Liver (tissue), 9 donors: ENCODE results near the gene TCF19. TPM values are rescaled to one million over a fixed set of nuclear protein-coding genes. Genes with fewer than 3 reads are reported as not detected.
"Not testable (repeated sequence)": the region's sequence is repeated elsewhere in the genome, so short reads cannot be mapped to it uniquely, and the experiment has no call there.

Experiments
- DNase-seq: peaks from one replicate; pipeline ENCODE4 v3.0.0-alpha.2; 2017; ENCODE audit warnings: low spot score
- H3K27ac ChIP-seq, 2 donors: one replicate each; pipeline ENCODE4 v1.7.0; 2013; ENCODE audit warnings: inconsistent platforms in 2 of 2, low read length in 2 of 2, control low read depth in 1 of 2, low read depth in 1 of 2, mild to moderate bottlenecking in 1 of 2
- H3K27me3 ChIP-seq, 4 donors: one replicate each; pipeline versions ENCODE4 v1.6.1 to v1.7.0; 2013; ENCODE audit warnings: low read length in 3 of 4, inconsistent platforms in 1 of 4, mild to moderate bottlenecking in 1 of 4, moderate library complexity in 1 of 4; ENCODE audit not compliant: control insufficient read depth in 4 of 4, insufficient read depth in 4 of 4
- H3K36me3 ChIP-seq, 4 donors: one replicate each; pipeline versions ENCODE4 v1.6.1 to v1.7.0; 2013; ENCODE audit warnings: low read length in 3 of 4, mild to moderate bottlenecking in 3 of 4, low read depth in 1 of 4, moderate library complexity in 1 of 4; ENCODE audit not compliant: control insufficient read depth in 4 of 4, insufficient read depth in 3 of 4
- H3K4me1 ChIP-seq, 4 donors: one replicate each; pipeline versions ENCODE4 v1.6.1 to v1.7.0; 2013; ENCODE audit warnings: low read length in 3 of 4, mild to moderate bottlenecking in 3 of 4, moderate library complexity in 1 of 4; ENCODE audit not compliant: control insufficient read depth in 4 of 4, insufficient read depth in 4 of 4
- H3K4me3 ChIP-seq, 3 donors: one replicate each; pipeline versions ENCODE4 v1.6.1 to v1.7.0; 2013; ENCODE audit warnings: low read length in 3 of 3, control low read depth in 1 of 3, low read depth in 1 of 3, mild to moderate bottlenecking in 1 of 3
- H3K9ac ChIP-seq, 2 donors: one replicate each; pipeline ENCODE4 v1.7.0; 2013; ENCODE audit warnings: low read length in 2 of 2, mild to moderate bottlenecking in 2 of 2, moderate library complexity in 2 of 2, control low read depth in 1 of 2, low read depth in 1 of 2
- H3K9me3 ChIP-seq, 4 donors: one replicate each; pipeline versions ENCODE4 v1.6.1 to v1.7.0; 2013; ENCODE audit warnings: low read length in 3 of 4; ENCODE audit not compliant: control insufficient read depth in 4 of 4
- ATF3 ChIP-seq: IDR thresholded peaks from 2 replicates; pipeline ENCODE4 v1.6.1; 2016; ENCODE audit warnings: antibody characterized with exemption
- FOXA1 ChIP-seq: IDR thresholded peaks from 2 replicates; pipeline ENCODE4 v1.6.1; 2016; ENCODE audit warnings: antibody characterized with exemption
- FOXA2 ChIP-seq: IDR thresholded peaks from 2 replicates; pipeline ENCODE4 v1.6.1; 2016; ENCODE audit warnings: antibody characterized with exemption
- HNF4A ChIP-seq, 2 donors: conservative IDR thresholded peaks; 2 replicates each; pipeline ENCODE4 v1.6.1; 2016; ENCODE audit warnings: antibody characterized with exemption in 2 of 2, mild to moderate bottlenecking in 2 of 2
- HNF4G ChIP-seq: IDR thresholded peaks from 2 replicates; pipeline ENCODE4 v1.6.1; 2016; ENCODE audit warnings: antibody characterized with exemption
- JUND ChIP-seq, 2 donors: IDR thresholded peaks; 2 replicates each; pipeline ENCODE4 v1.6.1; 2016; ENCODE audit warnings: antibody characterized with exemption in 2 of 2
- NR2F2 ChIP-seq: IDR thresholded peaks from 2 replicates; pipeline ENCODE4 v1.6.1; 2016; ENCODE audit warnings: antibody characterized with exemption
- RAD21 ChIP-seq, 2 donors: IDR thresholded peaks; 2 replicates each; pipeline ENCODE4 v1.6.1; 2016; ENCODE audit warnings: antibody characterized with exemption in 2 of 2, mild to moderate bottlenecking in 2 of 2
- RXRA ChIP-seq, 2 donors: IDR thresholded peaks; 2 replicates each; pipeline ENCODE4 v1.6.1; 2017 to 2018; ENCODE audit warnings: antibody characterized with exemption in 2 of 2, mild to moderate bottlenecking in 1 of 2
- SP1 ChIP-seq: IDR thresholded peaks from 2 replicates; pipeline ENCODE4 v1.6.1; 2018; ENCODE audit warnings: antibody characterized with exemption, mild to moderate bottlenecking
- TAF1 ChIP-seq: conservative IDR thresholded peaks from 2 replicates; pipeline ENCODE4 v1.6.1; 2016; ENCODE audit warnings: antibody characterized with exemption, mild to moderate bottlenecking
- YY1 ChIP-seq: IDR thresholded peaks from 2 replicates; pipeline ENCODE4 v1.6.1; 2016; ENCODE audit warnings: antibody characterized with exemption, mild to moderate bottlenecking
- WGBS: extraction: QIAGEN DNeasy Blood & Tissue Kit; methylation state at CpG from one replicate; pipeline ENCODE4 v1.1.7; 2013; 5-methylcytosine and 5-hydroxymethylcytosine counted together
- polyA plus RNA-seq, 2 donors: library from polyadenylated mRNA; stranded (reverse) in 1 of 2; unstranded in 1 of 2; fragments of 200-250 nt in 1 of 2; fragments of >200 nt in 1 of 2; fragmentation: Nextera tagmentation in 1 of 2; extraction: Ambion mirVana in 1 of 2; gene quantifications; one replicate each; pipeline versions ENCODE4 v1.2.1 to v1.2.3, GENCODE V29; 2013 to 2015
- total RNA-seq, 2 donors: library from RNA; depleted of rRNA; stranded (reverse); fragments of >200 nt; gene quantifications; one replicate each; pipeline ENCODE4 v1.2.3, GENCODE V29; 2014
- TF ChIP-seq, protein P1 (sequence below): IDR thresholded peaks from 2 replicates; pipeline ENCODE4 v1.6.1; 2016; ENCODE audit warnings: antibody characterized with exemption
- TF ChIP-seq, protein P2 (sequence below): IDR thresholded peaks from 2 replicates; pipeline ENCODE4 v1.6.1; 2016; ENCODE audit warnings: antibody characterized with exemption
- TF ChIP-seq, protein P3 (sequence below): fragments of 150-350 bp; IDR thresholded peaks from 2 replicates; pipeline ENCODE4 v1.5.1; 2017; ENCODE audit warnings: improper control_type of control experiment, low read depth, low read length; ENCODE audit not compliant: missing input control
- TF ChIP-seq, protein P4 (sequence below): IDR thresholded peaks from 2 replicates; pipeline ENCODE4 v1.6.1; 2016; ENCODE audit warnings: antibody characterized with exemption, mild to moderate bottlenecking
- donor health status: healthy.
- donor health status: healthy.
- donor health status: healthy.
- donor health status: healthy.
- donor health status: healthy.

TCF19 gene
- total and polyA plus RNA-seq, 4 donors: 0.63 to 16.8 (median 2.0) TPM

DNA sequence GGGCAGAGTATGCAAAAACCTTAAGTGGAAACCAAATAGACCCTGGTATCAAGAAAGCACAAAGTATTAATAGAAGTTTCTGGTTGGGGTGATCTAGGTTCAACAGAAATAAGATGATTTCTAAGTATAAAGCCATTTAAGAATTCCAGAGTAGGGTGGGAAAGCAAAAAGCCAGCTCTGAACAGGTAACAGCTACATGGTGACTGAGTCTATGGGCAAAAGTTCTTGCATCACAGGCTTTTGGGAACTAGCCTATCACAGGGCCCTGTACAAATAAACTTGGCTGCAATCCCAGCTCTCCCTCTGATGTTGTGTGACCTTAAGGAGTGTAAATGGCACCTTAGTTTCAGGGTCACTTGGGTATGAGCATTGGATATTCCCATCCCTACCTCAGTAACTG lies 5.5 kb downstream of the TCF19 start (continued):
- TF ChIP-seq, protein P1, sequence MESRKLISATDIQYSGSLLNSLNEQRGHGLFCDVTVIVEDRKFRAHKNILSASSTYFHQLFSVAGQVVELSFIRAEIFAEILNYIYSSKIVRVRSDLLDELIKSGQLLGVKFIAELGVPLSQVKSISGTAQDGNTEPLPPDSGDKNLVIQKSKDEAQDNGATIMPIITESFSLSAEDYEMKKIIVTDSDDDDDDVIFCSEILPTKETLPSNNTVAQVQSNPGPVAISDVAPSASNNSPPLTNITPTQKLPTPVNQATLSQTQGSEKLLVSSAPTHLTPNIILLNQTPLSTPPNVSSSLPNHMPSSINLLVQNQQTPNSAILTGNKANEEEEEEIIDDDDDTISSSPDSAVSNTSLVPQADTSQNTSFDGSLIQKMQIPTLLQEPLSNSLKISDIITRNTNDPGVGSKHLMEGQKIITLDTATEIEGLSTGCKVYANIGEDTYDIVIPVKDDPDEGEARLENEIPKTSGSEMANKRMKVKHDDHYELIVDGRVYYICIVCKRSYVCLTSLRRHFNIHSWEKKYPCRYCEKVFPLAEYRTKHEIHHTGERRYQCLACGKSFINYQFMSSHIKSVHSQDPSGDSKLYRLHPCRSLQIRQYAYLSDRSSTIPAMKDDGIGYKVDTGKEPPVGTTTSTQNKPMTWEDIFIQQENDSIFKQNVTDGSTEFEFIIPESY: no peak
- no peak for TF ChIP-seq SP1
- TF ChIP-seq RXRA (IDR thresholded peaks at IDR 0.05): no peak
- TF ChIP-seq HNF4A (conservative IDR thresholded peaks at IDR 0.05): no peak
- TF ChIP-seq RAD21 (IDR thresholded peaks at IDR 0.05): no peak
- TF ChIP-seq, protein P2, sequence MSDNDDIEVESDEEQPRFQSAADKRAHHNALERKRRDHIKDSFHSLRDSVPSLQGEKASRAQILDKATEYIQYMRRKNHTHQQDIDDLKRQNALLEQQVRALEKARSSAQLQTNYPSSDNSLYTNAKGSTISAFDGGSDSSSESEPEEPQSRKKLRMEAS: no peak
- TF ChIP-seq FOXA1: no peak
- no peak for TF ChIP-seq HNF4G
- TF ChIP-seq, protein P3, sequence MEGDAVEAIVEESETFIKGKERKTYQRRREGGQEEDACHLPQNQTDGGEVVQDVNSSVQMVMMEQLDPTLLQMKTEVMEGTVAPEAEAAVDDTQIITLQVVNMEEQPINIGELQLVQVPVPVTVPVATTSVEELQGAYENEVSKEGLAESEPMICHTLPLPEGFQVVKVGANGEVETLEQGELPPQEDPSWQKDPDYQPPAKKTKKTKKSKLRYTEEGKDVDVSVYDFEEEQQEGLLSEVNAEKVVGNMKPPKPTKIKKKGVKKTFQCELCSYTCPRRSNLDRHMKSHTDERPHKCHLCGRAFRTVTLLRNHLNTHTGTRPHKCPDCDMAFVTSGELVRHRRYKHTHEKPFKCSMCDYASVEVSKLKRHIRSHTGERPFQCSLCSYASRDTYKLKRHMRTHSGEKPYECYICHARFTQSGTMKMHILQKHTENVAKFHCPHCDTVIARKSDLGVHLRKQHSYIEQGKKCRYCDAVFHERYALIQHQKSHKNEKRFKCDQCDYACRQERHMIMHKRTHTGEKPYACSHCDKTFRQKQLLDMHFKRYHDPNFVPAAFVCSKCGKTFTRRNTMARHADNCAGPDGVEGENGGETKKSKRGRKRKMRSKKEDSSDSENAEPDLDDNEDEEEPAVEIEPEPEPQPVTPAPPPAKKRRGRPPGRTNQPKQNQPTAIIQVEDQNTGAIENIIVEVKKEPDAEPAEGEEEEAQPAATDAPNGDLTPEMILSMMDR: no peak

DNA sequence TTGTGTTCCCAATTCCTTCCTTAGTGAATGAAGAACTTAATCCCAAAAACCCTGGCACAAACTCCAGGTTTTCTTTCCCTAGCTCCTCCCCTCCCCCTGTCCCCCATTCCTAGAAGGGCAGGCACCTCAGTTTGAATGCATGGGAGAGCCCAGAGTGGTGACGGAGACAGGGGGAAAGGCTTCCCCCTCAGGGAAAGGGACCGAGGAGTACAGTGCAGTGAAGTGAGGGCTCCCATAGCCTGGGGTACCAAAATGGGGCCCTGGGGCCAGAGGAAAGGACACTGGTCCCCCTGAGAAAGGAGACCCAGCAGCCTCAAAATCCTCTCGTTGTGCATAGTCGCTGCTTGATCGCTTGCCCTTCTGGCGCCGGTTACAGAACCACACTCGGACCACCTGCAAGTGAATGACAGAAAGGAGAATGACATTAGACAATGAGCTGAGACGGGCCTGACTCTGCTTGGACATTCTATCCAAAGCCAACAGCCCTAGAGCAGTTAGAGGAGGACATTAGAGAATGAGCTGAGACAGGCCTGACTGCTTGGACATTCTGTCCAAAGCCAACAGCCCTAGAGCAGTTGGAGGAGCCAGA lies 6.2 kb downstream of the TCF19 start:
- H3K9me3 ChIP-seq, H3K4me3 ChIP-seq, DNase-seq, H3K9ac ChIP-seq, H3K27ac ChIP-seq, H3K27me3 ChIP-seq, H3K36me3 ChIP-seq, H3K4me1 ChIP-seq: not testable (repeated sequence)
- WGBS: 94% methylated on average over 7 of the region's 9 CpGs

DNA sequence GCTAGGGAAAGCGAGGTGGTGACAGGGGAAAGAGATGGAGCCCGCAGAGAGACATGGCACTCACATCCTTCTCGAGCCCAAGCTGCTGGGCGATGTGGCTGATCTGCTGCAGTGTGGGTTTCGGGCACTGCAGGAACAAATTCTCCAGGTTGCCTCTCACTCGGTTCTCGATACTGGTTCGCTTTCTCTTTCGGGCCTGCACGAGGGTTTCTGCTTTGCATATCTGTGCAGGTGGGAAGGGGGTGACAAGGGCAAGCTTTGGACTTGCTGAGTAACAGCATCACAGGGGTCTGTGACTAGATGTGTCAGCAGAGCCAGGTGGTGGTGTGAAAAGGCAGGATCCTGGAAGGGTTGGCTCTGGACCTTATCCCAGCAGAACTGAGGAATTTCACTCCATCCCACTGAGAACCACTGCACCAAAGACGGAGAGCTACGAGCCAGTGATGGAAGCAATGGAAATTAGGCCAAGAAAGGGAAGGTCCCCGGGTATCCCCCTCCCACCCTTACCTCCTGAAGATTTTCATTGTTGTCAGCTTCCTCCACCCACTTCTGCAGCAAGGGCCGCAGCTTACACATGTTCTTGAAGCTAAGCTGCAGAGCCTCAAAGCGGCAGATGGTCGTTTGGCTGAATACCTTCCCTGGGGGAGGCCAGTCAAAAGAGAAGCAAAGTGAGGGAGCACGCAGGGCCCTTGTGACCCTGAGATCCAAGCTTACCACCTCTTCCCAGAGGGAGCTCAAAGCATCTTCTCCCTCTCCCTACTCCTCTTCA lies 6.9 kb downstream of the TCF19 start:
- H3K9ac ChIP-seq, H3K36me3 ChIP-seq, DNase-seq, H3K27me3 ChIP-seq, H3K9me3 ChIP-seq, H3K4me1 ChIP-seq, H3K27ac ChIP-seq, H3K4me3 ChIP-seq: not testable (repeated sequence)
- WGBS: 89% methylated on average over 17 of the region's 17 CpGs

- Histone ChIP-seq H3K4me1 (no peaks in the 10 kb centered on the region), H3K27ac (no peak overlapping the region), H3K27me3 (no peaks in the 10 kb centered on the region), H3K4me3 (no peak overlapping the region), H3K36me3 (no peaks in the 10 kb centered on the region), H3K9me3 (no peaks in the 10 kb centered on the region), H3K9ac (no peak overlapping the region)
- 75% methylated on average over 5 of the region's 5 CpGs for WGBS
- no peak for DNase-seq
- TF ChIP-seq HNF4A (conservative IDR thresholded peaks at IDR 0.05) (no peak), NR2F2 (no peak), HNF4G (no peak), FOXA2 (no peak), ATF3 (no peak), YY1 (no peak), JUND (IDR thresholded peaks at IDR 0.05) (no peak), TAF1 (no peak)
- TF ChIP-seq, protein P3: no peak
- TF ChIP-seq, protein P4, sequence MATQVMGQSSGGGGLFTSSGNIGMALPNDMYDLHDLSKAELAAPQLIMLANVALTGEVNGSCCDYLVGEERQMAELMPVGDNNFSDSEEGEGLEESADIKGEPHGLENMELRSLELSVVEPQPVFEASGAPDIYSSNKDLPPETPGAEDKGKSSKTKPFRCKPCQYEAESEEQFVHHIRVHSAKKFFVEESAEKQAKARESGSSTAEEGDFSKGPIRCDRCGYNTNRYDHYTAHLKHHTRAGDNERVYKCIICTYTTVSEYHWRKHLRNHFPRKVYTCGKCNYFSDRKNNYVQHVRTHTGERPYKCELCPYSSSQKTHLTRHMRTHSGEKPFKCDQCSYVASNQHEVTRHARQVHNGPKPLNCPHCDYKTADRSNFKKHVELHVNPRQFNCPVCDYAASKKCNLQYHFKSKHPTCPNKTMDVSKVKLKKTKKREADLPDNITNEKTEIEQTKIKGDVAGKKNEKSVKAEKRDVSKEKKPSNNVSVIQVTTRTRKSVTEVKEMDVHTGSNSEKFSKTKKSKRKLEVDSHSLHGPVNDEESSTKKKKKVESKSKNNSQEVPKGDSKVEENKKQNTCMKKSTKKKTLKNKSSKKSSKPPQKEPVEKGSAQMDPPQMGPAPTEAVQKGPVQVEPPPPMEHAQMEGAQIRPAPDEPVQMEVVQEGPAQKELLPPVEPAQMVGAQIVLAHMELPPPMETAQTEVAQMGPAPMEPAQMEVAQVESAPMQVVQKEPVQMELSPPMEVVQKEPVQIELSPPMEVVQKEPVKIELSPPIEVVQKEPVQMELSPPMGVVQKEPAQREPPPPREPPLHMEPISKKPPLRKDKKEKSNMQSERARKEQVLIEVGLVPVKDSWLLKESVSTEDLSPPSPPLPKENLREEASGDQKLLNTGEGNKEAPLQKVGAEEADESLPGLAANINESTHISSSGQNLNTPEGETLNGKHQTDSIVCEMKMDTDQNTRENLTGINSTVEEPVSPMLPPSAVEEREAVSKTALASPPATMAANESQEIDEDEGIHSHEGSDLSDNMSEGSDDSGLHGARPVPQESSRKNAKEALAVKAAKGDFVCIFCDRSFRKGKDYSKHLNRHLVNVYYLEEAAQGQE: no peak
Measured at GRCh38 chr6:31165986-31166385, 7.6 kb downstream of the TCF19 start.
